Hematopoietic multipotent progenitor cell treated with erythropoietin and hydrocortisone succinate and interleukin-3 and kit ligand, for 15 days (in vitro differentiated cells): Measurements from ENCODE around the gene CAPN15.
A peak's percentile ranks its signal among the peaks of the same experiment; 100 is the strongest.
"Not testable (repeated sequence)": the region's sequence is repeated elsewhere in the genome, so short reads cannot be mapped to it uniquely, and the experiment has no call there.

Source experiments
- DNase-seq: peaks from one replicate; pipeline ENCODE4 v3.0.0-alpha.2; 2015; ENCODE audit warnings: low spot score

The CAPN15 gene

DNA sequence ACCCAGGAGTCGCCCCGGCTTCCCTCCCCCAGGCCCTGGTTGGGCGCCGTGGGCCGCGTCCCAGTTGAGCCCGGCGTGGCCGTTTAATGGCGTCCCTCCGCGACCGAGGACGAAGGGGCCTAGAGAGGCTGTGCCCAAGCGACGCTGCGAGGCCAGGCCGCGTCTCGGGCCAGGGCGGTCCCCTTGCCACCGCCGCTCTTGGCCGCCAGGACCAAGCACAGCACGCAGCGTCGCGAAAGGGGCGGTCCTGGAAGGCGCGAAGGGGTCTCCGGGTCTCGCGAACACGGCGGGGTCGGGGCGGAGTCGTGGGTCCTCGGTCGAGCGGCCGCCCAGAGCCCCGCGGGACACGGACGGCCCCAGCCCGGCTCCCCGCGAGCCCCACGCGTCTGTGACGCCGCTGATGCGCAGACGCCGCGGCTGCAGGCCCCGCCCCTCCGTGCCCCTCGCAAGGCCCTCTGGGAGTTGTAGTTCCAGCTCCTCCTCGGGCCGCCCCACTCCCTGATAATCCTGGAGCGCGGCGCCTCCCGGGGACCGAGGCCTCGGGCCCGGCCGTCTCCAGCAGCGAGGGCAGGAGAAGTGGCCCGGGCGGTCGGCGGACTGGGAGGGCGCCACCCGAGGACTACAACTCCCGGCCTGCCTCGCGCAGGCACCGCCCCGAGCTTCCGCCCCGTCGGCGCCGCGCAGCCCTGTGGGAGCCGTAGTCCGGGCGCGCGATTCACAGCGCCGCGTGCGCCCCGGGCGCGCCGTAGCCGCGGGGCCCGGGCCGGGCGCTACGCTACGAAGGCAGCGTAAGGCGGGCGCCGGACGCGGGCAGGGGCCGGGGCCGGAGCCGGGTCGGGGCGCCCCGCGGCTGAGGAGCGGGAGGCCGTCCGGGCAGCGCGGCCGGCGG, at the start of gene CAPN15:
TSS of gene CAPN15 (plus strand) at position 698 of the 889 bp plus-strand sequence. CDS start 19,127 bp downstream, outside the sequence.
- DNase-seq: peak; percentile 88

DNA sequence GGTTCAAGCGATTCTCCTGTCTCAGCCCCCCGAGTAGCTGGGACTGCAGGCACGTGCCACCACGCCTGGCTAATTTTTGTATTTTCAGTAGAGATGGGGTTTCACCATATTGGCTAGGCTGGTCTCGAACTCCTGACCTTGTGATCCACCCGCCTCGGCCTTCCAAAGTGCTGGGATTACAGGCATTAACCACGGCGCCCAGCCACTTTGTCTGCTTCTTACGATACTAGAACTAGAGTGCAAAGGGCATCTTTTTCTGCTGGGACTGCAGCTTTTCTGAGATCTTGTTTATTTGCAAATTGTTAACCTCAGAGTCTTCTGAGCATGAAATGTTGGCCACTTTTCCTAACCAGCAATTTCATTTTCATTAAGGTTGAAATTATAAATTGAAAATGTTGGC, 49.2 kb upstream of the CAPN15 start:
- DNase-seq: not testable (repeated sequence)

DNA sequence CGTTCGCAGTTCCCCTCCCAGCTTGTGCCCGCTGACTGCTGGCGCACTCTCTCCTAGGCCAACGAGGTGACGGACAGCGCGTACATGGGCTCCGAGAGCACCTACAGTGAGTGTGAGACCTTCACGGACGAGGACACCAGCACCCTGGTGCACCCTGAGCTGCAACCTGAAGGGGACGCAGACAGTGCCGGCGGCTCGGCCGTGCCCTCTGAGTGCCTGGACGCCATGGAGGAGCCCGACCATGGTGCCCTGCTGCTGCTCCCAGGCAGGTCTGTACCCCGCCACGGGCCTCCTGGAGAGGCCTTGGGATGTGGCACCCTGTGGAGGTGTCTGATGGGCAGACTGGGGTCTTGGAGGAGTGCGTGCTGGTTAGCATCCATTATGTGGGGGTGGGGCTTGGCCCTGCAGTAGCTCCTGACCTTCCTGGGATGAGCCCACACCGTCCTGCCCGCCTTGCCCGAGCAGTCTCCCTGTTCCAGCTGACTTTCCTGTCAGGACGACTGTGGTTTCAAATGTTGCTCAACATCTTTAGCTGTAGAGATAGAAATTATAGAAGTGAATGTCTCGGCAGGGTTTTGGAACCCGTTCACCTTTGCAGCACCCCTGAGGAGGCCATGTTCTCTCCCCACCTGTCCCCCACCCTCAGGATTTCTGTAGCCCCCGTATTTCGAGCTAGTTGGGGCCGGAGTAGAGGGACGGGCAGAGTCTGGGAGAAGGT, 44.9 kb upstream of the CAPN15 start:
- DNase-seq: no peak

DNA sequence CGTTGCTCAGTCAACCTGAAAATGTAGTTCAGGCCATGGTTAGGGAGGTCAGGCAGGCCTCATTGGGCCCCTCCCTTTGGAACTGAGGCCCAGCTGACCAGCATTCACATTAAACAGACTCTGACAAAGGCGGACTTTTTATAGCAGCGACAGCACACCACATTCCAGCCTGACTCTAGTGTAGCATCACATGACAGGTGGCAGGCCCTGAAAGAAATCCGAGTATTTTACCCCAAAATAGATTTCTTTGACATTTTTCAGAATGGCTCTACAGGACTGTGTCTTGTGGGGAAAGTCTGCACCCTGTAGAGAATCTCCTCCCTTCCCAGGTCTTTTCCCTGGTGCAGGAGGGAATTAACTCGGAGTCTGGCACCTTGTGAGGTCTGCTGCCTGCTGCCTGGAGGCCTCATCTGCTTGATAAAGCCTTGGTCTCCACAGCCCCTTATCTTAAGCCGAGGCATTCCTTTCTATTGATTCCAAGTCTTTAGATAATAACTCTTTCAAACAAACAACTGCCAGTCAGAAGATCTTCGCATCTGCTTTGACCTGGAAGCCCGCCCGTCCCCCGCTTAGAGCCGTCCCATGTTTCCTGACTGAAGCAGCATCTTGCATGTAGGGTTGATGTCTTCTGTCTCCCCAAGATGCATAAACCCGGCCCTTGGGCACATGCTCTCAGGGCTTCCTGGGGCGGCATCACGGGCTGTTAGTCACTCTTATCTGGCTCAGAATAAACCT, 44.0 kb upstream of the CAPN15 start:
- no peak for DNase-seq

DNA sequence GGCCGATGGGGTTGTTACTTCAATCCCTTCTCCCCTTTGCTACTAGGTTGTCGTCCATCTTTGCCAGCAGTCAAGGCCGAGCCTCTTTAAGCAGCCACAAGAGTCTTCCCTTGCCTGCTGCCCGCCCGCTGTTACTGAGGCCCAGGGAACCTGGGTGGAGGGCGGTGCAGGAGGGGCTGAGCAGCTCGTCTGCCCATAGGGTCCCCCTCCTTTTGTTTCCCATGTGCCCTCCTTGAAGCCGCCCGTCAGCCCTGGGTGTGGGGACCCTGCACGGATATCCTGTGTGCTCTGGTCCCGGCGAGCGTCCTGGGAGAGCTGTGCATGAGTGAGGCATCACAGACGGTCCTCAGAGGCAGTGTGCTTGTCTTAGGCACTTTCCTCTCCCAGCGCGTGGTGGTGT, 37.9 kb upstream of the CAPN15 start:
- no peak for DNase-seq

DNA sequence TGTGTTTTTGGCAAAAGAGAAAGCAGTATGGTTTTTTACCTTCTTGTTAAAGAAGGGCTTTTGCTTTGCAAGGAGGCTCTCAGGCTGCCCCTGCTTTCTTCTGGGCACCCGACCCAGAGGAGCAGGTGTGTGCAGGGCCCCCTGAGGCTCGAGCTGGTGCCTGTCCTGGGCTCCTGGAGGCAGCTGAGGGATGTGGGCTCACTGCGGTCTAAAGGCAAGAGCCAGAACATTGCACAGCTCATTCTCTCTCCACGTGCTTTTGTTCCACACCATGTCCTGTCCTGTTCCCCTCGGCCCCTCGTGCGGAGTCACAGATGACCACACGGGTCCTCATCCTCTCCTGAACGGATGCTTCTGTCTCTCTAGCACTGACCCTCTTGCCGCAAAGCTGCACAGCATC, 36.7 kb upstream of the CAPN15 start:
- no peak for DNase-seq

DNA sequence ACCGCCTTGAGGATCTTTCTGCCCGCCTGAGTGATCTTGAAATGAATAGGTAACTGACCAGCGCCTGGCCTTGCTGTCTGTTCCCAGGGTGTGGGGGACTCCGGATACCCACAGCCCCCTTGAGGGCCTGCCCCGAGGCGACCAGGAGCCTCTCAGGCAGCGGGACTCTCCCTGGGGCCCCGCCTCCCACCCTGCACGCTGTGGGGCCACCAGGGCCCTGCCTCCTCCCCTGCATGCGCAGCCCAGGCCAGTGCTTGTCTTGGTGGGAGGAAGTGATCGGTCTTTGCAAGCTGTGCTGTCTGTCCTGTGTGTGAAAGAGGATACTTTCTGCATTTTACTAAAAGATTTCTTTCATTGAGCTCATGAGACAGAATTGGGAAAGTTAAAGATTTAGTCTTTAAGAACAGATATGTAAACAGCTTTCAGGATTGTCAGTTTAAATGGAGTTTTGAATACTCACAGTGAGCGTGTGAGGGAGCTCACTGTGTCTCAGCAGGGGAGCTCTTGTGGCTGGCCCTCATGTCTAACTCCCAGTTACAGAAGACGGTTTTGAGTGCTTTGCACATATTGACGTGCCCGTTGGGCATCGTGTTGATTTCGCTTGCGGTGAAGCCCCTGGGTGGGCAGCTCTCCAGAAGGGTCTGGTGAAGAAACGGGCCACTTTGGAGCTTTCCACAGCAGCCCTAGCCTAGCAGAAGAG, 36.1 kb upstream of the CAPN15 start:
- no peak for DNase-seq

DNA sequence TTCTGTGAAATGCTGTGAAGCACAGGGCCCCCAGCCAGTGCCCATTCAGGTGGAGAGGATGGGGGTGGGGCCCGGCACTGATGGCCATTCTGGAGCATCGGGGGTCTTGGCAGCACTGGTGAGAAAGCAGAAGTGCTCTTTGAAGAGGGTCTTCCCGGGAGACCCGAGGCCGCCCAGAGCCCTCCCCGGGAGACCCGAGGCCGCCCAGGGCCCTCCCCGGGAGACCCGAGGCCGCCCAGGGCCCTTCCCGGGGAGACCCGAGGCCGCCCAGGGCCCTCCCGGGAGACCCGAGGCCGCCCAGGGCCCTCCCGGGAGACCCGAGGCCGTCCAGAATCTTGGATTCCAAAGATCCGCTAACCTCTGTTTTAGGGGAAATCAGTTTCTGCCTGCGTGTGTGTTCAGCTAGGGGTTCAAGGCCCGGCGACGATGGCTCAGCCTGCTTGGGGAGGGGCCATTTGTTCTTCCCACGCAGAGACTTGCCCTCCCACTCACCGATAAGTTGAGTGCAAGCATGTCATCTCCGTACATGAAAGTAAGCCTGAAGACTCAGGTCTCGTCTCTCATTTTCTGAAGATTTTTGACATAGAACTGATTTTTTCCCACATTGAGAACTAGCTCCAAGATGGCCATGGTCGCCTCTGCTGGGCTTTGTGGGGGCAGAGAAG, 35.2 kb upstream of the CAPN15 start:
- no peak for DNase-seq

DNA sequence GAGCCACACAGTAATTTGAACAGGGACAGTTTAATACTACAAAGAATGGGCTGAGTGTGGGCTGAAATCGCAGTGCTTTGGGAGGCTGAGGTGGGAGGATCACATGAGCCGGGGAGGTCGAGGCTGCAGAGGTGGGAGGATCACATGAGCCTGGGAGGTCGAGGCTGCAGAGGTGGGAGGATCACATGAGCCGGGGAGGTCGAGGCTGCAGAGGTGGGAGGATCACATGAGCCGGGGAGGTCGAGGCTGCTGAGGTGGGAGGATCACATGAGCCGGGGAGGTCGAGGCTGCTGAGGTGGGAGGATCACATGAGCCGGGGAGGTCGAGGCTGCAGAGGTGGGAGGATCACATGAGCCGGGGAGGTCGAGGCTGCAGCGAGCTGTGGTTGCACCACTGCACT, 32.8 kb upstream of the CAPN15 start:
- DNase-seq: not testable (repeated sequence)

DNA sequence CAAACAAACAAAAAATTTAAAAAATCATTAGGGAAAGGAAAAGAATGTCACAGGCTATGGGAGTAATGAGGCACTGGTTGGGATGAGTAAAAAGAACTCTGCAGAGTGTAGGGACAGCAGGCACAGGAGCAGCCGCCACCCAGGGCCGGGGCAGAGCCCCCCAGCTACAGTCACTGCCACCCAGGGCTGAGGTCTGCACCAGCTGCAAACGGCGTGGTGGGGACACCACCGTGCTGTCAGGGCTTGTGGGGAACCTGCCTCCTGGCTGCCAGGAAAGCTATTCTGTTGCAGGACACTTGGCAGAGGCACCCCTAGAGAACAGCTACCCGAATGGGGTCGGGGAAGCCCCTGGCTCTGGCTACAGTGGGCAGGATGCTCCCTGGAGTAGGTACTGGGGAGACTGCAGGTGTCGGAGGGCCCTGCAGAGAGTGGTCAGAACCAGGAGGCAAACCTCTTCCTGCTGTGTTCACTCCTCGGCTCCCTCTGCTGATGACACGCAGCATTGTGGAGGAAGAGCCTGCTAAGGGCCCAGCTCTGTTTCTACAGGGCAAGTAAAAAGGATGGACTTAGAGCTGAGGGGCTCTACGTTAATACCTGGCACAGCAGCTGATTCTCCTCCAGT, 32.3 kb upstream of the CAPN15 start:
- DNase-seq: peak; percentile 38

DNA sequence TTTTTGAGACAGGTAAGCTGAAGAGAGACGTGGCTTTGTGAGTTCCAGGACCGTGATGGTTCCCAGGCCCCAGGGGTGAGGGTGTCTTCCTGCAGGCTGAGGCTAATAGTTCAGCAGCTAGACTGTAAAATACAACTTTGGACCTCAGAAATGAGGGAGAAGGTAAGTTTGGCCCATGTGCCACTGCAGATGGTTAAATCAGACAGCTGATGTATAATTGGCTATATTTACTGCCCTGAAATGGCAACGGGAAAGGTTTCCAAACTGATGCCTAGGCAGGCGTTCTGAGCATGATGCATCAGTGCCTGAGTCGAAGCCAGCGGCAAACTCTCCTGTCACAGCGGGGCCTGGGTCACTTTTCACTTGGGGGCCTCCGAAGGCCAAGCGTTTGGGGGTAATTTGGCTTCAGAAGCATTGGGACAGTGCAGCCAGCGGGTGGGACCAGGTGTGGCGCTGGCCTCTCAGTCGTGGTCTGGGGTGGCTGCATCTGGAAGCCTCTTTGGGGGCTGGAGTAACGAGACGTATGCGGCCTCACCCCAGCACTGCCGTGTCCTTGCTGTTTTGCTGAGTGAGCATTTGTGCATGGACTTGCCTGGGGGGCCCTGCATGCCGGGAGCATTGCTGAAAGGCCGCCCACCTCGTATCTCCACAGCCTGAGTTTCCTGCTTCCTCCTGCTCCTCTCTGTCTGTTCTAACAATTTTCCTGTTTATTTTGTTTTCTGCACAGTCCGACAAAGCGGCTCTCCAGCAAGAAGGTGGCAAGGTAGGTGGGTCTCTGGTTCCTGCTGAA, 31.2 kb upstream of the CAPN15 start:
- DNase-seq: no peak

DNA sequence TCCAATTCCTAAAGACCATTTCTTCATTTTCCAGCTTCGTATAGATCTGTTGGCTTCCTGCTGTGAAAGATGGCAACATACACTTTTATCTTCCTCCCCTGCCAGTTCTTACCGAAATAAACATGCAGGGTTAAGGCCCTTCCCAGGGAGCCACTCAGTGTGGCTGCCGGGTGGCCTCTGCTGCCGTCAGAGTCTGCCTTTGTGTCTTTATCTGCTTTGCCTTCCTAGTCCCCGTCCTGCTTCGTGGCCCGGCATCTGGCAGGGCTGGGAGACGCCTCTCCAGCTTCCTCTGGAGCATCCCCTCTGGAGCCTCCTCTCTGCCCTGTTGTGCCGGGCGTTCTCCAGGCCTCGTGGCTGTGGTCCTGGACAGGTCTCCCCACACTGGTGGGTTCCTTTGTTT, 30.3 kb upstream of the CAPN15 start:
- DNase-seq: no peak

DNA sequence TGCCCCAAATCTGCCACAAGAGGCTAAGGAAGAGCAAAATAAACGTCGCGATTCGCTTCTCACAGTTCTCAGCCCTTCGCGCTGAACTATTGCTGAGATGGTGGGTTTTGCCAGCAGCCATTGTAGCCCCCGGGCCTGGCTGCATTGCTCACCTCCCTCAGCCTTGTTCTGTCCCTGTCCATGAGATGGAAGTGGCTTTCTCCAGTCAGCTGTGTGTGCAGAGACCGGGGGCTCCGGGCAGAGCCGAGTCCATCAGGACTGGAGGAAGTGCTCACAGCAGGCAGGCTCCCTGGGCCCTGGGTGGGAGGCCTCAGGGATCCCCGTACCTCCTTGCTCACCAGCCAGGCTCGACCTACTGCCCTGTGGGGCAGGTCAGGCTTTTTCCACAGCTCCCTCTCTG, 27.6 kb upstream of the CAPN15 start:
- no peak for DNase-seq

DNA sequence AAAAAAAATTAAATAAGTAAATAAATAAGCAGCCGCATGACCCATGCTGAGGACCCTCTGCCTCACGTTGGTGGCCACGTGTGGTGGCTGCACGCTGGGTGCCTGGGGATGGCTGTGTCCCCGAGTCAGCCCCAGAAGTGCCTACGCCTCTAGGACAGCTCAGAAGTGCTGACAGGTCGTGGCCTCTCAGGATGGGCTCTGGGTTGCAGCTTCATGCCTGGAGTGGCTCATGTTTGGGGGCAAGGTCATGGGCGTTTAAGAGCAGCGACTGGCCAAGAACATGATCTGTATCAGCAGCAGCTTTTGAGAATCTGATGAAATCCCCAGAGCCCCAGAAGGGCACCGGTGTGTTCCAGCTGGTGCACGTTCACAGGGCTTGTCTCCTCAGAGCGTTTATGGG, 26.8 kb upstream of the CAPN15 start:
- no peak for DNase-seq

DNA sequence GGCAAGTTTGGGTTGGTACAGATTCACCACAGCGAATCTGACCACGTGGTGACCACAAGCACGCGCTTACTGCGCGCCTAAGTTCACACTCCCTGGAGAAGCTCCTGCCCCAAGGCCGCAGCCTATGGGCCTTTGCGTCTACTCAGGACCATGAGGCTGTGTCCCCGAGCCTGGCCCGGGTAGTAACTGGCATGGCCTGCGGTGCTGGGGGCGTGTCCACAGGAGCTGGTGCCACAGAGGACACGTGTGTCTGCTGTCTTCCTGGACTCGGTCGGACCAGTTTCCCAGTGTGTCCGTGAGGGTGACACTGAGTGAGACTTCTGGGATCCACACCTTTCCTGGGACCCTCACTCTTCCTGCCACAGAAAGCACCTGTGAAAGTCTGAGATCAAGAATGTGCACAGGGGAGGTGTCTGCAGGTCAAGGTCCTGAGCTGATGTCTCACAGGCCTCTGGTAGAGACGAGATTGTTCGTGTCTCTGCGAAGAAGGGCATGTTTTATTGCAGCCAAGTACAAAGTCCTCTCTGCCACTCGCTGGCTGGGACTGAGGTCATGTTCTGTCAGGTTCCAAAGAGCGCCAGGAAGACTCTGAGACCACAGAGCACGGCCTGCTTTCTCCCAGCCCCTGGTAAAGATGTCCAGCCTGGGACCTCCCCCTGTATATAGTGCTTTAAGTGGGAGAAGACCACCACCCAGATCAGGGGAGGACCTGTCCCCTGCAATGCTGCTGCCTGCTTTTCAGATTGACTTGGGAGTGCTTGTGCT, 25.2 kb upstream of the CAPN15 start:
- DNase-seq: no peak

DNA sequence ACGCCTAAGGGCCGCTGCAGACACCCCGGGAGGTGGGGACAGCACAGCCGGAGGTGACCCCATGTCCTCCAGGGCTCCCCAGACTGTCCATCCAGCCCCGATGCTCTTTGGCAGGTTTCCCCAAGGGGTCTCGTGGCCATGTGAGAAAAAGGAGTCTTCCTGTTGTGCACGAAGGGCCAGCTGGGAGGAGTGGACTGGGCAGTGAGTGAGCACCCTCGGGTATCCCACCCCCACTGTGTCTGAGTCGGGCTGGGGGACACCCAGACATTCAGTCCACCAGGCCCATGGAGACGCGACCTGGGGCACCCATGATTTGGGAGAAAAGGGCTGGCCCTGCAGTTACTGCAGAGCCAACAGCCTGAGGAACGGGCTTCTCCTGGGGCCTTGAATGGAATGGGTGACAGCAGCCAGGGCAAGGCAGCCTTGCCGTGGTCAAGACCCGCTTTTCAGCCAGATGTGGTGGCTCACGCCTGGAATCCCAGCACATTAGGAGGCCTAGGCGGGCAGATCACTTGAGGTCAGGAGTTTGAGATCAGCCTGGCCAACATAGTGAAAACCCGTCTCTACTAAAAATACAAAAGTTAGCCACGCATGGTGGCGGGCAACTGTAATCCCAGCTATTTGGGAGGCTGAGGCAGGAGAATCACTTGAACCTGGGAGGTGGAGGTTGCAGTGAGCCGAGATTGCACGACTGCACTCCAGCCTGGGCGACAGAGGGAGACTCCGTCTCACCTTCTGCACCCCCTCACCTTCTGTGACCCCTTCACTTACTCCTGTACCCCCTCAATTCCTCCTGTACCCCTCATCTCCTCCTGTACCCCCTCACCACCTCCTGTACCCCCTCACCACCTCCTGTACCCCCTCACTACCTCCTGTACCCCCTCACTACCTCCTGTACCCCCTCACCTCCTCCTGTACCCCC, 24.1 kb upstream of the CAPN15 start:
- DNase-seq: no peak

DNA sequence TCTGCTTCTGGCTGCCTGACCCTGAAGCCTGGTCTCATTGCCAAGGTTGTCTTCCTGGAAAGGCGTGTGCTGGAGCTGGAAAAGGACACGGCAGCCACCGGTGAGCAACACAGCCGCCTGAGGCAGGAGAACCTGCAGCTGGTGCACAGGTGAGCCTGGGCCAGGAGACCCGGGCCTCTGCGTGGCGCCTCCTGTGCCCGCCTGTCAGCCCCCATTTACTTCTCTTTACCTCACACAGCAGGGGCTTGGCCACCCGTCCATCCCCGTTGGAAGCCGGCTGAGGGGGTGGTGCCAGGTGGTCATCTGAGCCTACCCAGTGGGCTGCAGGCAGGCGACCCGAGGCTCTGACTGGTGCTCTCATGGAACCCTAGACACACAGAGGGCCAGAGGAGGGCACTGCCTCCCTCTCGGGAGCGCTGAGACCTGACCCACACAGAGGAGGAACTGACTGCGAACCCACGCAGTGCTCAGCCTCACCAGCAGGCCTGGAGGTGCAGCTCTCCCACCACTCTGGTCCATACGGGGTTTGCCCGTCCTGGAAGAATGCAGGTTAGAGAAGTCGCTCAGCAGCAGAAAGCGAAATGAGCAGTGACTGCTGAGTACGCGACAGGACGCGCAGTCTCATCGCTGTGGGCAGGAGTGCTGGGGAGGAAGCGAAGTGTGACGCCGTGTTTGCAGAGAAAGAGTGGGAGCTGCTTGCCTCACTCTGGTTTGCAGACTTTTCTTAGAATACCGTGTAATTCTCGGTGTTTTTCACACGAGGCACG, 21.9 kb upstream of the CAPN15 start:
- no peak for DNase-seq

DNA sequence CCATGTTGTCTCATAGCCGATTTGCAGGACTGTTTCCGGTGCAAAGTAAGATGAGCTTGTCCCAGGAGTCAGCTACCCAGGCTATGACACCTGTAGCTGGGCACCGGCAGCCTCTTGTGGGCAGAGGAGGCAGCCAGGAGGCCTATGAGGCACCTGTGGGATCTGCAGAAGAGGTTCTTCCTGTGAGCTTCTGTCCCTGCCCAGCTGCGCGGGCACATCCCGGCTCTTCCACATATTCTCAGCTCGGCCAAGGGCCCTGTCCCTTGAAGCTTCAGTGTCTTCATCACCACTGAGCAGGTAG, 21.3 kb upstream of the CAPN15 start:
- no peak for DNase-seq
